GM12864 (cell line): ENCODE results near the gene CFL1.

Experiments
- DNase-seq: peaks from one replicate; pipeline ENCODE4 v3.0.0-alpha.2; 2011; ENCODE audit warnings: low read depth
- H3K4me3 ChIP-seq: 2 replicates; pipeline ENCODE4 v1.5.1; 2011; ENCODE audit warnings: mild to moderate bottlenecking, low read depth, low read length, control low read depth
- CTCF ChIP-seq: IDR thresholded peaks from 2 replicates; pipeline ENCODE4 v1.5.1; 2011; ENCODE audit warnings: low read depth, mild to moderate bottlenecking, moderate library complexity, low read length, control low read depth, inconsistent platforms; ENCODE audit errors: missing control alignments

The CFL1 gene

GRCh38 chr11:65899356-65900124 is 41.6 kb upstream of the CFL1 start:
- no peak for TF ChIP-seq CTCF
- peak overlapping the region; percentile 56 for H3K4me3 ChIP-seq

GRCh38 chr11:65898656-65899355 is 40.8 kb upstream of the CFL1 start:
- DNase-seq: no peak
- TF ChIP-seq CTCF: no peak
- peak overlapping the region; percentile 56 for H3K4me3 ChIP-seq

More at GRCh38 chr11:65899356-65900124, 41.6 kb upstream of the CFL1 start:
- DNase-seq: no peak

DNA sequence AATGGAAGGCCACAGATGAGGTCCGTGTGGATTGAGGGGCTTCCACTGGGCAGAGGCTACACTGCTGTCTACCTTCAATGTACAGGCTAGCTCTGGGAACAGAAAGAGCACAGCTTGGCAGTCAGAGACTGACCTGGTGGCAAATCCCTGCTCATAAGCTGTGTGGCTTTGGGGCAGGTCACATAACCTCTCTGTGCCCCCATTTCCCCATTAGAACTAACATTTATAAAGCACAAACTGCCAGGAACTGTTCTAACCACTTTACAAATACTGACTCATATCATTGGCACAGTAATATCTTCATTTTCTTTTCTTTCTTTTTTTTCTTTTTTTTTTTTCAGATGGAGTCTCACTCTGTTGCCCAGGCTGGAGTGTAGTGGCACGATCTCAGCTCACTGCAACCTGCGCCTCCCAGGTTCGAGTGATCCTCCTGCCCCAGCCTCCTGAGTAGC is 39.1 kb upstream of the CFL1 start:
- DNase-seq: no peak
- H3K4me3 ChIP-seq: no peak overlapping the region
- TF ChIP-seq CTCF: no peak

GRCh38 chr11:65896034-65896999 is 38.3 kb upstream of the CFL1 start:
- no peak for TF ChIP-seq CTCF
- H3K4me3 ChIP-seq: no peak overlapping the region
- no peak for DNase-seq

DNA sequence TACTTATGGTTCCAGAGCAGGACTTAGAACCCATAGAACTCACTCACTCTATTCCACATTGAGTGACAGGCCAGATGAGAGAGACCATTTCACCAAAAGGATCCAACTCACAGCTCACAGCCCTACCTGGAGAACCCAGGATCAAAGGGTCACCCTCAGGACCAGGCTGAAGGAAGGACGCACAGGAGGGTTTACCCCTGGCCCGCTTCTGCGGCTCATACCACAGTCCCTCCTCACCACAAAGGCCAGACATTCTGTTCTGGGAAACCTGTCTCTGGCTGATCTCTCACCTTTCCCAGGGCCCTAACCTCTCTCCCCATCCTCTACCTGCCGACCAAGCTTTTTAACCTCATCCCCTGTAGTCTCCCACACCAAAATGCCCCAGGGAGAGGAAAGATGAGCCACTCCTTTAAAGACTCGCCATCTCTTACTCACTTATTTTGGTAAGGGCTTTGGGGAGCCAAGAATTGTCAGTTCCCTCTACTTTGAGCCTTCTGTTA is 37.6 kb upstream of the CFL1 start:
- TF ChIP-seq CTCF: no peak
- DNase-seq: no peak
- no peak overlapping the region for H3K4me3 ChIP-seq

- TF ChIP-seq CTCF: no peak
- DNase-seq: no peak
- peak overlapping the region; percentile 59 for H3K4me3 ChIP-seq
These were observed 36.1 kb upstream of the CFL1 start for GRCh38 chr11:65894034-65894591.
